A673 (cell line): Measurements from ENCODE around the gene ALDH5A1. TPM values are rescaled to one million over a fixed set of nuclear protein-coding genes. Genes with fewer than 3 reads are reported as not detected.

Experiments
- BruUV-seq: library from RNA; stranded (reverse); fragments of 400-500 nt; replicated peaks from 2 replicates; lab custom pipeline; 2021; lab: Mats Ljungman, UMichigan
- CTCF ChIA-PET: fragments of 300-600 bp; sonication (Branson Sonifier 250); formaldehyde crosslinking; loops from one replicate; lab custom pipeline; 2022; ENCODE audit warnings: antibody characterized with exemption; lab: Charles Lee
- POLR2A ChIA-PET: fragments of 300-600 bp; sonication (Branson Sonifier 250); formaldehyde crosslinking; loops from one replicate; lab custom pipeline; 2022; ENCODE audit warnings: antibody characterized with exemption; ENCODE audit not compliant: low non-redundant PET; lab: Charles Lee
- DNase-seq: peaks from one replicate; pipeline ENCODE4 v3.0.0-alpha.2; 2015; ENCODE audit warnings: low spot score
- H3K27ac ChIP-seq: fragments of 200-600 bp; sonication (generic); 2 replicates; pipeline ENCODE4 v1.5.1; 2016; ENCODE audit warnings: mixed run types, low read depth, mild to moderate bottlenecking, mixed read lengths, antibody characterized with exemption, low read length; ENCODE audit not compliant: poor library complexity, severe bottlenecking
- H3K27me3 ChIP-seq: fragments of 200-600 bp; sonication (generic); replicated peaks from 2 replicates; pipeline ENCODE4 v1.6.1; 2017; ENCODE audit warnings: mixed run types, low read depth, mild to moderate bottlenecking, mixed read lengths, antibody characterized with exemption, low read length; ENCODE audit not compliant: insufficient read depth, poor library complexity
- H3K36me3 ChIP-seq: fragments of 200-600 bp; sonication (generic); 2 replicates; pipeline ENCODE4 v1.6.1; 2016; ENCODE audit warnings: mixed run types, mild to moderate bottlenecking, mixed read lengths, antibody characterized with exemption, low read length; ENCODE audit not compliant: insufficient read depth, poor library complexity, severe bottlenecking
- H3K4me1 ChIP-seq: fragments of 200-600 bp; sonication (generic); 2 replicates; pipeline ENCODE4 v1.6.1; 2017; ENCODE audit warnings: mixed run types, mild to moderate bottlenecking, mixed read lengths, antibody characterized with exemption, low read length; ENCODE audit not compliant: insufficient read depth, poor library complexity, severe bottlenecking
- H3K4me3 ChIP-seq: fragments of 200-600 bp; sonication (generic); 2 replicates; pipeline ENCODE4 v1.5.1; 2016; ENCODE audit warnings: low read depth, mixed run types, mild to moderate bottlenecking, mixed read lengths, low read length; ENCODE audit not compliant: poor library complexity, severe bottlenecking
- H3K9me3 ChIP-seq: fragments of 200-600 bp; sonication (generic); 2 replicates; pipeline ENCODE4 v1.6.1; 2016; ENCODE audit warnings: mixed run types, low read depth, mild to moderate bottlenecking, mixed read lengths, antibody characterized with exemption, low read length; ENCODE audit not compliant: poor library complexity, severe bottlenecking
- CTCF ChIP-seq: fragments of 300-800, 200-600 bp; sonication (generic); conservative IDR thresholded peaks from 2 replicates; pipeline ENCODE4 v1.5.1; 2017; ENCODE audit warnings: low read depth, mild to moderate bottlenecking, antibody characterized with exemption, low read length, moderate library complexity, mixed read lengths
- EZH2 ChIP-seq: fragments of 200-600 bp; sonication (generic); IDR thresholded peaks from 2 replicates; pipeline ENCODE4 v1.6.1; 2017; ENCODE audit warnings: borderline replicate concordance, low read depth, mild to moderate bottlenecking, mixed read lengths, antibody characterized with exemption, low read length; ENCODE audit not compliant: poor library complexity, severe bottlenecking
- intact Hi-C: fragments of 100-400 bp; cut with micrococcal nuclease; formaldehyde crosslinking; loops from one replicate; pipeline ENCODE4 v1.10.0; 2022; ENCODE audit not compliant: unreplicated experiment
- total RNA-seq: library from RNA; stranded (reverse); gene quantifications from 2 replicates; pipeline ENCODE4 v1.2.3, GENCODE V29; 2021

The ALDH5A1 gene
- total RNA-seq, 1 experiment from 2014 or later, result 4.1 TPM

- no peaks in the 10 kb centered on the region for H3K27me3 ChIP-seq
- no TSS peak for BruUV-seq
- TF ChIP-seq CTCF (no peak), EZH2 (no peak)
- intact Hi-C loops, result no loop called here
- ChIA-PET CTCF (interaction anchor here (0.6 kb wide), 1 partner anchor 88 kb away, joined by 4 read pairs; no protein-coding TSS in a partner anchor), POLR2A (no interaction called here)
- H3K4me1 ChIP-seq, result no peaks in the 10 kb centered on the region
- DNase-seq, result no peak
- H3K27ac ChIP-seq, result no peak overlapping the region
- no peak overlapping the region for H3K4me3 ChIP-seq
- H3K36me3 ChIP-seq, result no peaks in the 10 kb centered on the region
- H3K9me3 ChIP-seq, result no peaks in the 10 kb centered on the region
These were observed 7.1 kb downstream of the ALDH5A1 start for GRCh38 chr6:24501914-24502313.

- intact Hi-C loops, result no loop called here
- POLR2A ChIA-PET, result interaction anchor here (0.8 kb wide), 1 partner anchor 1247 kb away, joined by 7 read pairs; no protein-coding TSS in a partner anchor
- Histone ChIP-seq H3K4me1 (no peaks in the 10 kb centered on the region), H3K27ac (no peak overlapping the region), H3K9me3 (no peaks in the 10 kb centered on the region), H3K36me3 (no peaks in the 10 kb centered on the region), H3K27me3 (no peaks in the 10 kb centered on the region), H3K4me3 (no peak overlapping the region)
- BruUV-seq, result no TSS peak
- no peak for DNase-seq
- no peak for TF ChIP-seq CTCF
- no peak for TF ChIP-seq EZH2
- CTCF ChIA-PET, result no interaction called here
These were observed 9.5 kb downstream of the ALDH5A1 start for GRCh38 chr6:24504287-24504648.

- H3K9me3 ChIP-seq, result no peaks in the 10 kb centered on the region
- no peak overlapping the region for H3K27ac ChIP-seq
- ChIA-PET CTCF (no interaction called here), POLR2A (interaction anchor here (0.8 kb wide), 1 partner anchor 1246 kb away, joined by 7 read pairs; no protein-coding TSS in a partner anchor)
- no peak for DNase-seq
- no TSS peak for BruUV-seq
- no peaks in the 10 kb centered on the region for H3K36me3 ChIP-seq
- intact Hi-C loops, result no loop called here
- no peak for TF ChIP-seq EZH2
- no peak for TF ChIP-seq CTCF
- no peak overlapping the region for H3K4me3 ChIP-seq
- H3K4me1 ChIP-seq, result no peaks in the 10 kb centered on the region
- no peaks in the 10 kb centered on the region for H3K27me3 ChIP-seq
These were observed 10.1 kb downstream of the ALDH5A1 start for GRCh38 chr6:24504649-24505586.
